CD4-positive, CD25-positive, alpha-beta regulatory T cell (primary cell): Measurements from ENCODE around the gene HSBP1L1. TPM values are rescaled to one million over a fixed set of nuclear protein-coding genes. Genes with fewer than 3 reads are reported as not detected.

Experiments
- ATAC-seq, 2 donors: fragments of 150-1000 bp; cut with Tn5 transposase; one replicate each; pipeline ENCODE4 v1.10.0; 2021; ENCODE audit warnings: low read depth in 2 of 2, moderate number of reproducible peaks in 2 of 2, moderate library complexity in 1 of 2
- DNase-seq, 3 donors: peaks; one replicate each; pipeline versions ENCODE4 v3.0.0 to v3.0.0-alpha.2; 2012 to 2022; ENCODE audit warnings: mixed read lengths in 1 of 3
- H3K27ac ChIP-seq: one replicate; pipeline ENCODE4 v1.7.0; 2013; ENCODE audit warnings: mild to moderate bottlenecking, low read length; ENCODE audit not compliant: insufficient read depth, poor library complexity, severe bottlenecking
- H3K27me3 ChIP-seq: one replicate; pipeline ENCODE4 v1.7.0; 2013; ENCODE audit warnings: low read length; ENCODE audit not compliant: control insufficient read depth, insufficient read depth
- H3K36me3 ChIP-seq: one replicate; pipeline ENCODE4 v1.7.0; 2013; ENCODE audit warnings: mild to moderate bottlenecking, low read length, moderate library complexity; ENCODE audit not compliant: control insufficient read depth, insufficient read depth
- H3K4me1 ChIP-seq: 2 replicates; pipeline ENCODE4 v1.7.0; 2013; ENCODE audit warnings: mild to moderate bottlenecking, low read length; ENCODE audit not compliant: insufficient read depth, control insufficient read depth, poor library complexity, severe bottlenecking
- H3K4me3 ChIP-seq: one replicate; pipeline ENCODE4 v1.7.0; 2013; ENCODE audit warnings: low read depth, mild to moderate bottlenecking, low read length, moderate library complexity
- H3K9me3 ChIP-seq, 2 experiments: 1 replicate in 1 of 2; 2 replicates in 1 of 2; pipeline ENCODE4 v1.7.0; 2013; ENCODE audit warnings: low read length in 2 of 2, mild to moderate bottlenecking in 1 of 2, moderate library complexity in 1 of 2; ENCODE audit not compliant: control insufficient read depth in 2 of 2
- H3K27ac Mint-ChIP-seq, 3 donors: one replicate each; pipeline ENCODE4 v1.8.0; 2020 to 2022; ENCODE audit warnings: mild to moderate bottlenecking in 3 of 3, mixed read lengths in 3 of 3, moderate library complexity in 2 of 3
- H3K27me3 Mint-ChIP-seq: one replicate; pipeline ENCODE4 v1.8.0; 2022; ENCODE audit warnings: mild to moderate bottlenecking, mixed read lengths
- H3K36me3 Mint-ChIP-seq: one replicate; pipeline ENCODE4 v1.8.0; 2020; ENCODE audit warnings: mixed read lengths
- H3K4me1 Mint-ChIP-seq, 4 donors: one replicate each; pipeline ENCODE4 v1.8.0; 2020 to 2022; ENCODE audit warnings: mixed read lengths in 4 of 4, mild to moderate bottlenecking in 1 of 4
- H3K4me3 Mint-ChIP-seq, 4 donors: one replicate each; pipeline ENCODE4 v1.8.0; 2020 to 2022; ENCODE audit warnings: mild to moderate bottlenecking in 4 of 4, mixed read lengths in 4 of 4, moderate library complexity in 3 of 4
- H3K9me3 Mint-ChIP-seq, 7 donors: one replicate each; pipeline ENCODE4 v1.8.0; 2020 to 2022; ENCODE audit warnings: mixed read lengths in 7 of 7, mild to moderate bottlenecking in 3 of 7, moderate library complexity in 2 of 7
- polyA plus RNA-seq, 4 donors: library from polyadenylated mRNA; unstranded; fragments of 300-500 nt; fragmentation: Illumina TruSeq; gene quantifications; one replicate each; pipeline ENCODE4 v1.2.3, GENCODE V29; 2021
- total RNA-seq: library from RNA; stranded (reverse); gene quantifications from one replicate; pipeline ENCODE4 v1.2.3, GENCODE V29; 2022

HSBP1L1 gene
- total and polyA plus RNA-seq, 5 donors from 2014 or later, result 5.2 to 27.6 (median 10.5) TPM

DNA sequence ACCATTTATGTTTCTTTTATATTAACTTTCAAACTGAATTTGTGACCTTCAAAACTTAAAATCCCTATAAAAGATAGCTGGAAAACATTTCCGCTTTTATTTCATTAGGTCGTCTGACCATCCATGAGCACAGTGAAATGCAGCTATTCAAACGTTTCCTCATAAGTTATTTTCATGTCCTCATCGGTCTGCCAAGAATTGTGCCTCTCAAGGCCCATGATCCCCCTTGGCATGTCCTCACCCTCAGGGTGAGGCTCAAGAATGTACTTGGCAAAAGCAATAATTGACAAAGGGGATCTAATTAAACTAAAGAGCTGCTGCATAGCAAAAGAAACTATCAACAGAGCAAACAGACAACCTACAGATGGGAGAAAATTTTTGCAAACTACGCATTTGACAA, 25.3 kb upstream of the HSBP1L1 start:
- peaks cover 63% of the 10 kb centered on the region for H3K36me3 ChIP-seq
- H3K4me3 ChIP-seq, result no peak overlapping the region
- Mint-ChIP-seq H3K27me3 (no peaks in the 10 kb centered on the region), H3K27ac (no peak overlapping the region), H3K4me1 (peaks cover 9 to 24% (median 15%) of the 10 kb centered on the region in 4 donors), H3K9me3 (peaks cover 0 to 17% (median 3%) of the 10 kb centered on the region in 7 donors), H3K4me3 (peak overlapping the region in 1 of 4 donors; percentile 27), H3K36me3 (peaks cover 68% of the 10 kb centered on the region)
- H3K9me3 ChIP-seq, result peaks cover 0 to 27% of the 10 kb centered on the region in 2 experiments
- peaks cover 2% of the 10 kb centered on the region for H3K4me1 ChIP-seq
- no peak overlapping the region for H3K27ac ChIP-seq
- no peaks in the 10 kb centered on the region for H3K27me3 ChIP-seq
- ATAC-seq, result no peak
- no peak for DNase-seq

DNA sequence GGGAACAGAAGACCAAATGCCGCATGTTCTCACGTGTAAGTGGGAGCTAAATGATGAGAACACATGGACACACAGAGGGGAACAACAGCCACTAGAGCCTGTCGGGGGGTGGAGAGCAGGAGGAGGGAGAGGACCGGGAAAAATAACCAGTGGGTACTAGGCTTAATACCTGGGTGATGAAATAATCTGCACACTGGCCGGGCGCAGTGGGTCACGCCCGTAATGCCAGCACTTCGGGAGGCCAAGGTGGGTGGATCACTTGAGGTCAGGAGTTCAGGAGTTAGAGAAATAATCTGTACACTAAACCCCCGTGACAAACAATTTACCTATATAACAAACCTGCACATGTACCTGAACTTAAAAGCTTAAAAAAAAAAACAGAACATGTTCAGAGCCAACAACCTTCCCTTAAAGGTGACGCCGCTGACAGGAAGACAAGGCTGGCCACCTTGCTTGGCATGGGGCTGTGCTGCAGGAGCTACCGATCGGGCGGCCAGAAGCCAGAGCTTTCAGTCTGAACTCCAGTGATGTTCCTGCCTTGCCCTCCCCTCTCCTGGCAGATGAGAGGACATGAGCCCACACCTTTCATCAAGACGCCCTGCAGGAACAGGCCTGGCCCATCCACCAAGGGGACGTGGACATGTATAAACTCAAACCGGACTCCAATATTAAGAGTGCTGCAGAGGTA, 24.2 kb upstream of the HSBP1L1 start:
- peaks cover 53% of the 10 kb centered on the region for H3K36me3 ChIP-seq
- peaks cover 11 to 29% (median 22%) of the 10 kb centered on the region in 4 donors for H3K4me1 Mint-ChIP-seq
- no peak overlapping the region for H3K27ac ChIP-seq
- H3K27me3 Mint-ChIP-seq, result no peaks in the 10 kb centered on the region
- H3K4me3 Mint-ChIP-seq, result no peak overlapping the region
- H3K4me1 ChIP-seq, result peaks cover 9% of the 10 kb centered on the region
- DNase-seq, result no peak
- H3K9me3 Mint-ChIP-seq, result peaks cover 0 to 12% (median 3%) of the 10 kb centered on the region in 7 donors
- H3K27me3 ChIP-seq, result no peaks in the 10 kb centered on the region
- peak overlapping the region in 2 of 3 donors; percentile 52 to 63 for H3K27ac Mint-ChIP-seq
- no peak for ATAC-seq
- no peak overlapping the region for H3K4me3 ChIP-seq
- H3K9me3 ChIP-seq, result peaks cover 0 to 19% of the 10 kb centered on the region in 2 experiments
- H3K36me3 Mint-ChIP-seq, result peaks cover 57% of the 10 kb centered on the region

DNA sequence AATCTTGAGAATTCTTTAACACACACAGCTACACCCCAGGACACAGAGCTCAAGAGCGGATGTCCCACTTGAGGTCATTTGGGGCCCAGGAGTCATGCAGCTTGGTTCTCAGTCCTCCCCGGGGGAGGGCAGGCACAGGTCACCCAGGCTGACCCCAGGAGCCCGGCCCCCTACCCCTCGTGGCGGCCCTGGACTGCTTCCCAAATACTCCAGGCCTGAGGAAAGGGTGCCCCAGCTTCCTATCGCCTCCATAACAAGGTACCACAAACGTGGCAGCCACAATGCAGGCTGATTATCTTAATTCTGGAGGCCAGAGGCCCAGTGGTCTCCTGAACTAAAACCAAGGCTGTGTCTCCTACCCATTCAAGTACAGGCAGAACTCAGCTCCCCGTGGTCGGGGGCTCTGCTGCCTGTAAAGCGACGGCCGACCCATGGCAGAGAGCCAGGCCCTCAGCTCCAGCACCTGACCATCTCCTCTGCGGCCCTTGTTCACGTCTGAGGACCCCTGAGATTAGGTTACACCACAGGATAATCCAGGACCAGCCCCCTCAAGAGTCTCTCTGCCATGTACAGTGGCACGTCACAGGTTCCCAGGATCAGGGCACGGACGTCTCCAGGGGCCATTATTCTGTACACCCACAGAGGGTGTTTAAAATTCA, 23.5 kb upstream of the HSBP1L1 start:
- Histone ChIP-seq H3K9me3 (peaks cover 0 to 13% of the 10 kb centered on the region in 2 experiments), H3K27ac (no peak overlapping the region), H3K27me3 (no peaks in the 10 kb centered on the region), H3K4me3 (no peak overlapping the region), H3K36me3 (peaks cover 46% of the 10 kb centered on the region), H3K4me1 (peaks cover 9% of the 10 kb centered on the region)
- Mint-ChIP-seq H3K27me3 (no peaks in the 10 kb centered on the region), H3K27ac (no peak overlapping the region), H3K4me3 (no peak overlapping the region), H3K9me3 (peaks cover 0 to 8% (median 3%) of the 10 kb centered on the region in 7 donors), H3K4me1 (peaks cover 11 to 33% (median 22%) of the 10 kb centered on the region in 4 donors), H3K36me3 (peaks cover 52% of the 10 kb centered on the region)
- ATAC-seq (no peak), DNase-seq (no peak)

DNA sequence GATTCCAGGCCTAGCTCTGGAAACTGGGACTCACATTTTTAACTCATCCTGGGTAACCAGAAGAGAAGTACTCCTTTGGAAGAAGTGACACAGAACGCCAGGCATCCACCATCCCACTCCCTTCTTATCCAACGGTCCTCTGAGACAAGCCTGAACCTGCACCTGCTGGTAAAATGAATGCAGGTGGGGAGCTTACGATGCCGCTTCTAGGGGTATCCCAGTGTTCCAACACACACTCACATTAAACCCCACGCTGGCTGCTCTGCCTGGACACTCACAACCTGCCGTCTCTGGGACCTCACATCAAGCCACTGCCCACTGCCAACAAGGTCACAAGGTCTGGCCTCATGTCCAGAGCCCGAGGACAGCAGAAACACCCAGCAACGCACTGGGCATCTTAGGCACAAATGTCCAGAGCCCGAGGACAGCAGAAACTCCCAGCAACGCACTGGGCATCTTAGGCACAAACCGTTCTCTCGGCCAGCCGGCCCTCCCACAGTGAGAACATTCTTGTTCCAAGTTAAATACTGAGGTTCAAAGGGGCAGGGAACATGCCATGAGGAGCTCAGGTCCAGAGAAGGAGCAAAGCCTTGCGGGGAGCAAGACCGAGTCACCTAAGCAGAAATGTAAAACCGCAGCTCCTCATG, 22.8 kb upstream of the HSBP1L1 start:
- Histone ChIP-seq H3K27me3 (no peaks in the 10 kb centered on the region), H3K36me3 (peaks cover 40% of the 10 kb centered on the region), H3K4me3 (no peak overlapping the region), H3K27ac (no peak overlapping the region), H3K4me1 (peaks cover 9% of the 10 kb centered on the region), H3K9me3 (peaks cover 0 to 7% of the 10 kb centered on the region in 2 experiments)
- no peak for DNase-seq
- H3K4me3 Mint-ChIP-seq, result no peak overlapping the region
- ATAC-seq, result no peak
- H3K27me3 Mint-ChIP-seq, result no peaks in the 10 kb centered on the region
- peaks cover 11 to 39% (median 27%) of the 10 kb centered on the region in 4 donors for H3K4me1 Mint-ChIP-seq
- peaks cover 48% of the 10 kb centered on the region for H3K36me3 Mint-ChIP-seq
- peak overlapping the region in 1 of 3 donors; percentile 18 for H3K27ac Mint-ChIP-seq
- H3K9me3 Mint-ChIP-seq, result peaks cover 0 to 3% (median 2%) of the 10 kb centered on the region in 7 donors

DNA sequence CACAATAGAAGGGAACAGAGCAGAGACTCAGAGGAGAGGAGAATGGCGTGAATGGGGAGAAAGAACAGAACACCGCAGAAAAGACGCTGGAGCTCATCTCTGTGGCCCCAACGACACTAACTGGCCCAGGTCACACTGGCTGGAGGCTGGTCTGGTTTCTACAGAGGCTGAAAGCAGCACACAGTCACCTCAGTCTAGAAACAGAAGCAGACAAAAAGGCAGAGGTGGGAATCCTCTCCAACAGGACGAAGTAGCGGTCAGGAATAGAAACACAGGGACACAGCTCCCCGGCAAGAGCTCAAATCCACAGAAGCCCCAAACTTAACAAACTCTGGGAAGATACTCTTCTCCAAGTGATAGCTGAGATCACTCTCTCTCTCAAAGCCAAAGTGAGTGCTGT, 22.2 kb upstream of the HSBP1L1 start:
- Mint-ChIP-seq H3K27ac (peak overlapping the region in 1 of 3 donors; percentile 18), H3K9me3 (peaks cover 0 to 3% (median 1%) of the 10 kb centered on the region in 7 donors), H3K36me3 (peaks cover 42% of the 10 kb centered on the region), H3K4me1 (peaks cover 15 to 42% (median 28%) of the 10 kb centered on the region in 4 donors), H3K27me3 (no peaks in the 10 kb centered on the region), H3K4me3 (no peak overlapping the region)
- Histone ChIP-seq H3K27me3 (no peaks in the 10 kb centered on the region), H3K27ac (no peak overlapping the region), H3K36me3 (peaks cover 40% of the 10 kb centered on the region), H3K9me3 (peaks cover 0 to 4% of the 10 kb centered on the region in 2 experiments), H3K4me1 (peaks cover 9% of the 10 kb centered on the region), H3K4me3 (no peak overlapping the region)
- ATAC-seq, result no peak
- DNase-seq, result no peak

DNA sequence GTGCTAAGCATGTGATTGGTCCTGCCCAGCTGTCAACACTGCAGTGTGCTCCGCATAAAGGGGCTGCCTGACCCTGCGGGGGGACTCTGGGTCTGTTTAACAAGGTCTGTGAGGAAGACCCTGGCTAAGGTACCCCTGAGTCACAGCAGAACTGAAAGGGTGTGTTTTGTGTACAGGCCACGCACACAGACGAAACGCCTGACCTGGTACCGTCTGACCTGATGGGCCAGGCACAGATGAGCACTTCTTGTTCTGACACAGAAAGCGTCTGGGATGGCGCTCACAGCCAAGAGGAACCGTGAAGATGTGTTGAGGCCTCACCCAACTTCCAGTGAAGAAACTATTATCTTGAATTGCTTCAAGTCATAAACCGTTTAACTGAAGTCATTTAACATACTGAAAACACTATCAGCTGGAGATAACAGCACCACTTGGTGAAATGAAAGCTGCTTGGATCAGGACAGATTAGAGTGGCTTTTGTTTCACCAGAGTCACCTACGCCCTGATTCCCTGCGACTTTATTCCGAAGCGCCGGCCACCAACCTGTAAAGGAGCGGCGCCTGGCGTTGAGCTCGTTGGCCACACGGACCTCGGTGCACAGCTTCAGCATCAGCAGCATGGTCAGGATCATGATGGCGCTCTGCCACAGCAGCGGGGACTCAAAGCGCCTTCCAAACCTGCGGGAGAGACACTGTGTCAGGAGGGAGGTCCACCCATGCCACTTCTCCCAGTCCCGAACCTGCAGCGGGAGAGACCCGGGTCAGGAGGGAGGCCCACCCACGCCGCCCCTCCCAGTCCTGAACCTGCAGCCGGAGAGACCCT, 21.4 kb upstream of the HSBP1L1 start:
- Histone ChIP-seq H3K4me3 (no peak overlapping the region), H3K36me3 (peaks cover 35% of the 10 kb centered on the region), H3K27ac (no peak overlapping the region), H3K27me3 (no peaks in the 10 kb centered on the region), H3K9me3 (no peaks in the 10 kb centered on the region), H3K4me1 (peaks cover 9% of the 10 kb centered on the region)
- DNase-seq, result no peak
- H3K27ac Mint-ChIP-seq, result peak overlapping the region in 1 of 3 donors; percentile 65
- H3K4me3 Mint-ChIP-seq, result peak overlapping the region in 1 of 4 donors; percentile 86
- peaks cover 0 to 1% (median 0%) of the 10 kb centered on the region in 7 donors for H3K9me3 Mint-ChIP-seq
- no peaks in the 10 kb centered on the region for H3K27me3 Mint-ChIP-seq
- no peak for ATAC-seq
- peaks cover 34% of the 10 kb centered on the region for H3K36me3 Mint-ChIP-seq
- H3K4me1 Mint-ChIP-seq, result peaks cover 15 to 45% (median 28%) of the 10 kb centered on the region in 4 donors

DNA sequence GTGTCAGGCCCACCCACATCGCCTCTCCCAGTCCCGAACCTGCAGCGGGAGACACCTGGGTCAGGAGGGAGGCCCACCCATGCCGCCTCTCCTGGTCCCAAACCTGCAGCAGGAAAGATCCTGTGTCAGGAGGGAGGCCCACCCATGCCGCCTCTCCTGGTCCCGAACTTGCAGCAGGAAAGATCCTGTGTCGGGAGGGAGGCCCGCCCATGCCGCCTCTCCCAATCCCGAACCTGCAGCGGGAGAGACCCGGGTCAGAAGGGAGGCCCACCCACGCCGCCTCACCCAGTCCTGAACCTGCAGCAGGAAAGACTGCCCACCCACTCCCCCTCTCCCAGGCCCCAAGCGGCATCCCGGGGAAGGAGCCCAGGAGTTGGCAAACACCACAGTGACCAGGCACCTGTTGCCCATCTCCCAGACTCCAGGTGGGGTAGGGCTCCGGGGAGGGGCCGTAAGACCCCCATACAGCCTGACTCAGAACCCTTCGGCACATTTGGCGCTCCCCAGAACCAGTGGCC, 20.8 kb upstream of the HSBP1L1 start:
- no peak overlapping the region for H3K27ac Mint-ChIP-seq
- H3K27me3 Mint-ChIP-seq, result no peaks in the 10 kb centered on the region
- no peaks in the 10 kb centered on the region for H3K9me3 ChIP-seq

More for the DNA sequence above, 20.8 kb upstream of the HSBP1L1 start:
- Mint-ChIP-seq H3K4me1 (peaks cover 15 to 51% (median 28%) of the 10 kb centered on the region in 4 donors), H3K9me3 (peaks cover 0 to 1% (median 0%) of the 10 kb centered on the region in 7 donors), H3K36me3 (peaks cover 32% of the 10 kb centered on the region), H3K4me3 (no peak overlapping the region)
- no peak overlapping the region for H3K27ac ChIP-seq
- peaks cover 29% of the 10 kb centered on the region for H3K36me3 ChIP-seq
- H3K27me3 ChIP-seq, result no peaks in the 10 kb centered on the region
- peaks cover 9% of the 10 kb centered on the region for H3K4me1 ChIP-seq
- no peak for ATAC-seq
- no peak for DNase-seq
- no peak overlapping the region for H3K4me3 ChIP-seq
